ENCODE data around the gene ZNF530.

Gene ZNF530

DNA sequence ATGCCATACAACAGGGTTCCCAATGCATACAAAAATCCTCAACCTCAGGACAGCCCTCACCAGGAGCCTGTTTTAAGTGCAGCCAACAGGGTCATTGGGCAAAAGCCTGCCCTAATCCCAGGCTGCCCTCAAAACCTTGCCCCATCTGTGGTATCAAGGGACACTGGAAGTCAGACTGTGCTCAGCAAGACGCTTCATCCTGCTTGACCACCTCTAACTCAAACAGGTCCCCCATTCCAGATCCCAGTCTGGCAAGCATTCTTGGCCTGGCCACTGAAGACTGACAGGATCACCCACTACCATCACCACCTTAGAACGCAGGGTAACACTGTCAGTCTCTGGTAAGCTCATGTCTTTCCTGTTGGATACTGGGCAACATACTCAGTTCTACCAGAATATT lies 54.0 kb downstream of the ZNF530 start:
- H3K4me3 ChIP-seq (replicated peaks; ENCODE audit: low read depth, low read length), result no peak overlapping the region
- DNase-seq (ENCODE audit: low read depth), result no peak
- TF ChIP-seq CTCF (IDR thresholded peaks at IDR 0.05; ENCODE audit: low read length, missing control alignments), result no peak

DNA sequence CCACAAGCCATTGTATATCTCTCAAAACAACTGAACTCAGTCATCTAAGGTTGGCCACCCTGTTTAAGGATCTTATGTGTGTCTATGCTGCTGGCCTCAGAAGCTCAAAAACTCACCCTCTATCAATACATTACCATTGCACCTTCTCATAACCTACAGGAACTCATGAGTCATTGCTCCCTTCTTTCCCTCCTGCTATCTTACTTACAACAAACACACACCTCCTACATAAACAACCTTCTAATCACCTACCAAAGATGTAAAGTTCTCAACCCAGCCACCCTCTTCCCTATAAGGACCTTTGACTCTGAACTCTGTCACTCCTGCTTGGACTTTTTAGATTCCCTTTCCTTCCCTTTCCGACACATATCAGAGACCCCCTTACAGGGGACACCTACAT lies 55.8 kb downstream of the ZNF530 start:
- DNase-seq (ENCODE audit: low read depth), result no peak
- no peak overlapping the region for H3K4me3 ChIP-seq (replicated peaks; ENCODE audit: low read depth, low read length)
- no peak for TF ChIP-seq CTCF (IDR thresholded peaks at IDR 0.05; ENCODE audit: low read length, missing control alignments)

DNA sequence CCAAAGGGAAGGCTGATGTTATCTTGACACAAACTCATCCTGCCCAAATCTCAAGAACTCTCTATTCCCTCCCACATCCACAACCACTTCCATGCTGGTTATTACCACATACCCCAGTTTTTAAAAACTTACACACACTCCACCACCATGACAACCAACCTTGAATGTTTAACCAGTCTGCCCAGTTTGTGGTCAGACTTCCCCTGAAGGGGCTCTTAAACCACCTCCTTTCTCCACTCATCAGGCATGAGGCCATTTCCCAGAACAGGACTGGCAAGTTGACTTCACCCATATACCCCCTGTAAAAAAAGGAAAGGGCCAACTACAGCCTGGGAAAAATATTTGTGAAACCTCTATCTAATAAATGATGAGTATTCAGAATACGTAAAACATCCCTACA lies 56.7 kb downstream of the ZNF530 start:
- no peak for DNase-seq (ENCODE audit: low read depth)
- no peak overlapping the region for H3K4me3 ChIP-seq (replicated peaks; ENCODE audit: low read depth, low read length)
- no peak for TF ChIP-seq CTCF (IDR thresholded peaks at IDR 0.05; ENCODE audit: low read length, missing control alignments)

Measured in fibroblast of pulmonary artery (primary cell).